ENCODE measurements around the gene CIB1. TPM values are rescaled to one million over a fixed set of nuclear protein-coding genes. Genes with fewer than 3 reads are reported as not detected.
"Not testable (repeated sequence)": the region's sequence is repeated elsewhere in the genome, so short reads cannot be mapped to it uniquely, and the experiment has no call there.

CIB1 gene
- total RNA-seq, 2 donors from 2014 or later, result 114 to 150 TPM

DNA sequence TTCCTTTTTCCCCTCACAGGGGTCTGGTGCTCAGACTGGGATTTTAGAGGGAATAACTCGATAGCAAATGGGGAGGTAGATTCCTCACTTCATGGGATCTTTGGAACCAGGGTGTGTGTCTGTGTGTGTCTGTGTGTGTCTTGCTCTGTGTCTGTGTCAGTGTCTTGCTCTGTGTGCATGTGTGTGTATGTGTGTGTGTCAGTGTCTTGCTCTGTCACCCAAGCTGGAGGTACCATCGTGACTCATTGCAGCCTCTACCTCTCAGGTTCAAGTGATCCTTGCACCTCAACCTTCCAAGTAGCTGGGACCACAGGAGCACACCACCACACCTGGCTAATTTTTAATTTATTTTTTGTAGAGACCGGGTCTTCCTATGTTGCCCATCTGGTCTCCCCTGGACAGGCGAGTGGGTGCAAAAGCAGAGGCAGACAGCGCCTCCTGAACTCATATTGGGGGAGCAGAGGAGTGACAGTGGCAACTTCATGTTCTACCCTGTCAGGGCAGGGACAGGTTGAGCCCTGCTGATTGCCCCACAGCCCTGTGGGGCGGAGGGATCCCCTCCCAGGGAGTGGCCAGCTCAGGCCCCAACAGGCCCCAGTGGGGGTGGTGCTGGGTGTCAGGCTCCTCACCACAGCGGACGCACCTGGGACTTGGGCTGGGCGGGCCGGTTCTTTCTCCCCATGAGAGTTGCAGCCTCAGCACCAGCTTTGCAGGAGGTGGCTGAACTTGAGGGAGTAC lies 43.0 kb downstream of the CIB1 start:
- Mint-ChIP-seq H3K27ac (peak overlapping the region in 1 of 2 donors; percentile 8), H3K9me3 (no peaks in the 10 kb centered on the region), H3K36me3 (no peaks in the 10 kb centered on the region)
- no peak for DNase-seq (ENCODE audit: low spot score in 2 of 2)
- ATAC-seq, result no peak

GRCh38 chr15:90189781-90190467 lies 43.8 kb downstream of the CIB1 start:
- DNase-seq (ENCODE audit: low spot score in 2 of 2) (no peak), ATAC-seq (no peak)
- no peaks in the 10 kb centered on the region for H3K9me3 Mint-ChIP-seq
- H3K27ac Mint-ChIP-seq, result peak overlapping the region in 1 of 2 donors; percentile 8
- no peaks in the 10 kb centered on the region for H3K36me3 Mint-ChIP-seq

- H3K9me3 Mint-ChIP-seq, result no peaks in the 10 kb centered on the region
- no peaks in the 10 kb centered on the region for H3K36me3 Mint-ChIP-seq
- DNase-seq (ENCODE audit: low spot score in 2 of 2), result no peak
- no peak overlapping the region for H3K27ac Mint-ChIP-seq
- no peak for ATAC-seq
These were observed 44.6 kb downstream of the CIB1 start for GRCh38 chr15:90188914-90189748.

- H3K27ac Mint-ChIP-seq; ATAC-seq; H3K9me3 Mint-ChIP-seq; DNase-seq (ENCODE audit: low spot score in 2 of 2); H3K36me3 Mint-ChIP-seq: not testable (repeated sequence)
These were observed 45.7 kb downstream of the CIB1 start for GRCh38 chr15:90188065-90188464.

DNA sequence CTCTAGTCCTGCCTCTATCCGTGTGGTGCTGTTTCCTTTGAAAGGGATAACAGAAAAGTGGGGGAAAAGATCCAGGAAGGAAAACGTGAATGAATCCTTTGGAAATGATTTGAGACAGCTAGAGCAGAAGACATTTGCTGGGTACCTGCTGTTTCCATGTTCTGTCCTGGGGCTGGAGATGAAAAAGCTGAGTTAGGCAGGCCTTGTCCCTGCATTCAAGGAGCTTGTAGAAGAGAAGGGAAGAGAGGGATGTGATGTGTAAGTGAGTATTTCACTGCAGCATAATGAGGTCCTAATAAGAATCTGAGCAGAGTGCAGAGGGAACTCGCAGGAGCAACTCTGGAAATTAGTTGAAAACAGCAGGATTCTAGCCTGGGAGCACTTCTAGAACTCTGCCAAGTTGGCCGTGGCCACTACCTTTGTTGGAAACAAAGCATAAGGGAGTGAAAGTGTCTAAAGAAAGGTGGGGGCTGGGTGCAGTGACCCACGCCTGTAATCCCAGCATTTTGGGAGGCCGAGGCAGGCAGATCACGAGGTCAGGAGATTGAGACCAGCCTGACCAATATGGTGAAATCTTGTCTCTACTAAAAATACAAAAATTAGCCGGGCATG lies 46.4 kb downstream of the CIB1 start:
- Mint-ChIP-seq H3K27ac (no peak overlapping the region), H3K9me3 (no peaks in the 10 kb centered on the region), H3K36me3 (no peaks in the 10 kb centered on the region)
- no peak for ATAC-seq
- no peak for DNase-seq (ENCODE audit: low spot score in 2 of 2)

DNA sequence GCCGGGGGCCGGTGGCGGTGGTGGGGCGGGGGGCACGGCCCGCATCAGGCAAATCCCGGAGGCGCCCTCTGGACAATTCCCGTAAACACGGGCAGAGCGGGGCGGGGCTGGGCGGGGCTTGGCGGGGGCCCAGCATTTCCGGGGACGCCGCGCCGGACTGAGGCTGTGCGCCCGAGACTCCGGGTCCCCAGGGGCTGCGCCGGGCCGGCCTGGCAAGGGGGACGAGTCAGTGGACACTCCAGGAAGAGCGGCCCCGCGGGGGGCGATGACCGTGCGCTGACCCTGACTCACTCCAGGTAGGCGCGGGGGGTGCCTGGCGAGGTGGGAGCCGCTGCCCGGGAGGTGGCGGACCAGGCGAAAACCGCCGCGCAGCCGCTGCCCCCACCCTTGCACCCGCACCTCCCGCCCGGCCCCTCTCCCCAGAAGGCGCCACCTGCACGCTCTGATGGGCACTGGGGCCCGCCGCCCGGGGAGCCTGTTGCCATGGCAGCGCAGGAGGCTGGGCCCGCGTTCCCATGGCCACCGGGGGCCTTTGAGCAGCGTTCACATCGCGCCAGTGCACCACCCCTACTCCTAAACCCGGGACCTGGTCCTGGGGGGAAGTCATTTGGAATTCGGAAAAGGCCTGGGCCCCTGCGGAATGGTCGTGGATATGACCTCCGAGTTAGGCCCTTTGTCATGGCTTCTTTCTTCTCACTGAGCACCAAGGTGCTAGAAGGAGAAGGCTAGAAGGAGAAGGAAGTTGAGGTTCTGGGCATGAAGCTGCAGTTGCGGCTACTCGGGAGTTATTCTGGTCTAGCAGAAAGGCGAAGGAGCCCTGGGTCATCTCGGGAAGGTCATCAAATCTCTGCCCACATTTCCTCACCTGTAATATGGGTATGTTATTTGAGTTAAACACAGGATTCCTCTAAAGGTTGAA lies 48.7 kb downstream of the CIB1 start:
- peak; percentile 54 to 59 for DNase-seq (ENCODE audit: low spot score in 2 of 2)
- ATAC-seq, result peak; percentile 84 to 87
- Mint-ChIP-seq H3K9me3 (no peaks in the 10 kb centered on the region), H3K27ac (peak overlapping the region in 1 of 2 donors; percentile 9), H3K36me3 (no peaks in the 10 kb centered on the region)

- Mint-ChIP-seq H3K36me3 (no peaks in the 10 kb centered on the region), H3K27ac (no peak overlapping the region), H3K9me3 (no peaks in the 10 kb centered on the region)
- DNase-seq (ENCODE audit: low spot score in 2 of 2) (no peak), ATAC-seq (peak; percentile 42 to 53)
These were observed 49.5 kb downstream of the CIB1 start for GRCh38 chr15:90184119-90184785.

DNA sequence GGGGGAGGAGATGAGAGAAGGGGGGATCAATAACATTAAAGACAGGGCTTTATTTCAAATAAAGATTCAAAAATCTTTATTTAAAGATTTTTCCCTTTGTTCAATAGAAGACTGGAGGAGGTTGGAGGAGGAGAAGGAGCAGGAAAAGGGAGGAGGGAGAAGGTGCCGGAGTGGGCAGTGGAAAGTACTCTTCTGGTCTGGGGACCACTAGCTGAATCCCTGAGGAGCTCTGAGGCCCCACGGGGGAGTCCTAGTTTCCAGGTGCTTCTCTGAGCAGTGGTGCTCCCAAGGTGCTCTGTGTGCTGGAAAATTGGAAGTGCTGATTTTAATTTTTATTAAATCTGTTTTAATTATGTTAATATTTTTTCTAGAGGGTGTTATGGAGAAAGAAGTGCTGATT lies 52.0 kb downstream of the CIB1 start:
- Mint-ChIP-seq H3K36me3 (no peaks in the 10 kb centered on the region), H3K27ac (no peak overlapping the region), H3K9me3 (no peaks in the 10 kb centered on the region)
- ATAC-seq (no peak), DNase-seq (ENCODE audit: low spot score in 2 of 2) (no peak)

Other genes starting within 250 kb of the CIB1 start
- 10 to 100 TPM; 13.2 to 28.1 TPM for gene ZNF710, start 232.6 kb downstream of the CIB1 start, total RNA-seq
- 100 to 1,000 TPM; 203 to 242 TPM for gene IDH2, start 131.5 kb downstream of the CIB1 start, total RNA-seq
- 10 to 100 TPM in 1 of 2 donors, 1 to 10 TPM in 1; 8.9 to 19.1 TPM for gene SEMA4B, start 32.6 kb downstream of the CIB1 start, total RNA-seq
- gene GDPGP1, start 268 bp upstream of the CIB1 start, total RNA-seq, result 1 to 10 TPM; 3.1 to 7.6 TPM
- gene TTLL13, start 15.6 kb upstream of the CIB1 start, total RNA-seq, result 1 to 10 TPM in 1 of 2 donors, under 1 TPM in 1; 0.49 to 1.0 TPM
- gene NGRN, start 31.7 kb upstream of the CIB1 start, total RNA-seq, result 10 to 100 TPM; 17.8 to 36.2 TPM
- gene ZNF774, start 118.3 kb upstream of the CIB1 start, total RNA-seq, result under 1 TPM; 0.50 to 0.99 TPM
- 100 to 1,000 TPM; 185 to 192 TPM for gene IQGAP1, start 154.3 kb upstream of the CIB1 start, total RNA-seq

Measured in activated naive CD4-positive, alpha-beta T cell treated with anti-CD3 and anti-CD28 coated beads, Interleukin-2, amount 50 U/mL, for 72 hours (primary cell).